Gastrocnemius medialis (tissue), 4 donors: ENCODE data around the gene MEGF11.

Source experiments
- CTCF ChIP-seq, 5 experiments: fragments of 450-650 bp in 3 of 5; fragments of 200-600 bp in 2 of 5; sonication (generic) in 2 of 5; IDR thresholded peaks in 4 of 5; conservative IDR thresholded peaks in 1 of 5; 1 replicate in 4 of 5; 2 replicates in 1 of 5; pipeline ENCODE4 v1.5.1; 2016 to 2019; ENCODE audit warnings: antibody characterized with exemption in 5 of 5, mild to moderate bottlenecking in 3 of 5, moderate library complexity in 3 of 5
- POLR2A ChIP-seq, 2 donors: fragments of 450-650 bp; IDR thresholded peaks; one replicate each; pipeline ENCODE4 v1.6.1; 2017; ENCODE audit warnings: antibody characterized with exemption in 2 of 2, mild to moderate bottlenecking in 2 of 2, moderate library complexity in 2 of 2

- no peak for TF ChIP-seq CTCF (IDR thresholded peaks at IDR 0.05 in 4 of 5, conservative IDR thresholded peaks at IDR 0.05 in 1 of 5)
- TF ChIP-seq POLR2A (IDR thresholded peaks at IDR 0.05) = no peak
Measured at GRCh38 chr15:65901836-65902235, 351.7 kb downstream of the MEGF11 start.
